IMR-90 (cell line): Measurements from ENCODE around the gene PRRC2B. TPM values are rescaled to one million over a fixed set of nuclear protein-coding genes. Genes with fewer than 3 reads are reported as not detected.
"Not testable (repeated sequence)": the region's sequence is repeated elsewhere in the genome, so short reads cannot be mapped to it uniquely, and the experiment has no call there.

Source experiments
- ATAC-seq: fragments of 200-7000 bp; cut with Tn5 transposase; 2 replicates; pipeline ENCODE4 v1.9.1; 2020; ENCODE audit warnings: low read depth, mild to moderate bottlenecking, moderate library complexity
- BruUV-seq: library from RNA; stranded (reverse); fragments of 400-500 nt; replicated peaks from 2 replicates; lab custom pipeline; 2021; lab: Mats Ljungman, UMichigan
- CTCF ChIA-PET: fragments of 300-600 bp; formaldehyde crosslinking; extraction: SDS; loops from one replicate; lab custom pipeline; 2021; ENCODE audit warnings: antibody characterized with exemption; lab: Yijun Ruan, JAX
- POLR2A ChIA-PET: fragments of 300-600 bp; sonication (Branson Sonifier 250); formaldehyde crosslinking; loops from one replicate; lab custom pipeline; 2022; ENCODE audit warnings: antibody characterized with exemption; ENCODE audit not compliant: unreplicated experiment; lab: Charles Lee
- DNase-seq: peaks from one replicate; pipeline ENCODE4 v3.0.0; 2013
- H2AFZ ChIP-seq: replicated peaks from 2 replicates; pipeline ENCODE3; 2013; ENCODE audit warnings: low read length, mild to moderate bottlenecking; ENCODE audit not compliant: poor library complexity
- H2AK5ac ChIP-seq: 2 replicates; pipeline ENCODE4 v1.6.1; 2013; ENCODE audit warnings: low read depth, low read length, inconsistent platforms
- H2AK9ac ChIP-seq: replicated peaks from 2 replicates; pipeline ENCODE3; 2013; ENCODE audit warnings: mild to moderate bottlenecking, low read depth, low read length, moderate library complexity; ENCODE audit not compliant: poor library complexity
- H2BK120ac ChIP-seq: 2 replicates; pipeline ENCODE4 v1.6.1; 2013; ENCODE audit warnings: low read depth, low read length, inconsistent platforms
- H2BK15ac ChIP-seq: 3 replicates; pipeline ENCODE4 v1.6.1; 2013; ENCODE audit warnings: low read depth, low read length, inconsistent platforms
- H2BK20ac ChIP-seq: 2 replicates; pipeline ENCODE4 v1.6.1; 2013; ENCODE audit warnings: low read depth, mild to moderate bottlenecking, inconsistent platforms, low read length, moderate library complexity
- H2BK5ac ChIP-seq: 2 replicates; pipeline ENCODE4 v1.6.1; 2013; ENCODE audit warnings: mild to moderate bottlenecking, low read depth, low read length, inconsistent platforms; ENCODE audit not compliant: poor library complexity, severe bottlenecking
- H3K14ac ChIP-seq: replicated peaks from 2 replicates; pipeline ENCODE4 v1.6.1; 2013; ENCODE audit warnings: low read depth, low read length, inconsistent platforms
- H3K18ac ChIP-seq: 2 replicates; pipeline ENCODE4 v1.6.1; 2013; ENCODE audit warnings: low read depth, low read length, control low read depth
- H3K23ac ChIP-seq: 2 replicates; pipeline ENCODE4 v1.6.1; 2013; ENCODE audit warnings: low read depth, low read length, inconsistent platforms
- H3K27ac ChIP-seq: 2 replicates; pipeline ENCODE4 v1.5.1; 2013; ENCODE audit warnings: mild to moderate bottlenecking, control low read depth, low read length; ENCODE audit not compliant: insufficient read depth
- H3K27me3 ChIP-seq: 2 replicates; pipeline ENCODE4 v1.6.1; 2013; ENCODE audit warnings: low read length; ENCODE audit not compliant: control insufficient read depth, insufficient read depth
- H3K36me3 ChIP-seq: 2 replicates; pipeline ENCODE4 v1.6.1; 2013; ENCODE audit warnings: low read length, mixed read lengths; ENCODE audit not compliant: control insufficient read depth, insufficient read depth
- H3K4ac ChIP-seq: 2 replicates; pipeline ENCODE4 v1.6.1; 2013; ENCODE audit warnings: low read depth, low read length, inconsistent platforms
- H3K4me1 ChIP-seq: 2 replicates; pipeline ENCODE4 v1.6.1; 2013; ENCODE audit warnings: low read length, mixed read lengths; ENCODE audit not compliant: control insufficient read depth, insufficient read depth
- H3K4me2 ChIP-seq: 2 replicates; pipeline ENCODE4 v1.6.1; 2013; ENCODE audit warnings: low read depth, mild to moderate bottlenecking, control low read depth, low read length, moderate library complexity
- H3K4me3 ChIP-seq: 2 replicates; pipeline ENCODE4 v1.5.1; 2013; ENCODE audit warnings: low read depth, mild to moderate bottlenecking, control low read depth, low read length, moderate library complexity; ENCODE audit not compliant: insufficient read depth
- H3K56ac ChIP-seq: 2 replicates; pipeline ENCODE4 v1.6.1; 2013; ENCODE audit warnings: low read length, inconsistent platforms; ENCODE audit not compliant: insufficient read depth; ENCODE audit errors: extremely low read depth
- H3K79me1 ChIP-seq, 2 experiments: 2 replicates each; pipeline ENCODE4 v1.6.1; 2013; ENCODE audit warnings: low read length in 2 of 2, inconsistent platforms in 1 of 2, low read depth in 1 of 2
- H3K9ac ChIP-seq: 2 replicates; pipeline ENCODE4 v1.6.1; 2013; ENCODE audit warnings: low read depth, low read length, control low read depth
- H3K9me1 ChIP-seq: 2 replicates; pipeline ENCODE4 v1.6.1; 2013; ENCODE audit warnings: low read length, inconsistent platforms; ENCODE audit not compliant: insufficient read depth
- H3K9me3 ChIP-seq: 2 replicates; pipeline ENCODE4 v1.6.1; 2013; ENCODE audit warnings: low read length; ENCODE audit not compliant: control insufficient read depth, insufficient read depth
- H4K20me1 ChIP-seq: 2 replicates; pipeline ENCODE4 v1.6.1; 2013; ENCODE audit warnings: low read length, inconsistent platforms; ENCODE audit not compliant: insufficient read depth
- H4K5ac ChIP-seq: 2 replicates; pipeline ENCODE4 v1.6.1; 2013; ENCODE audit warnings: mild to moderate bottlenecking, low read depth, low read length, control low read depth
- H4K8ac ChIP-seq, 2 experiments: 2 replicates each; pipeline ENCODE4 v1.6.1; 2013; ENCODE audit warnings: low read depth in 2 of 2, low read length in 2 of 2, control low read depth in 1 of 2, inconsistent platforms in 1 of 2
- H4K91ac ChIP-seq: 2 replicates; pipeline ENCODE4 v1.6.1; 2013; ENCODE audit warnings: low read depth, low read length, inconsistent platforms; ENCODE audit not compliant: insufficient read depth
- WGBS, 2 experiments: methylation state at CpG; one replicate each; pipeline versions ENCODE4 v1.1.5 to v1.1.7; 2013; ENCODE audit warnings: missing lambda C conversion rate in 2 of 2; ENCODE audit not compliant: insufficient read length in 1 of 2; ENCODE audit errors: extremely low coverage in 2 of 2; 5-methylcytosine and 5-hydroxymethylcytosine counted together
- dilution Hi-C: fragments of 300-500 bp; cut with HindIII; formaldehyde crosslinking; loops from one replicate; pipeline ENCODE4 v1.14.3; 2018; ENCODE audit warnings: low sequenced_read_pairs; ENCODE audit not compliant: unreplicated experiment
- in situ Hi-C: fragments of 300-500 bp; cut with MboI; formaldehyde crosslinking; loops from 3 replicates; pipeline ENCODE4 v1.14.3; 2019; ENCODE audit warnings: low sequenced_read_pairs, inconsistent platforms, mixed read lengths
- intact Hi-C: fragments of 100-400 bp; cut with micrococcal nuclease; formaldehyde crosslinking; loops from 2 replicates; pipeline ENCODE4 v1.10.0; 2022
- polyA plus RNA-seq, 3 experiments: library from polyadenylated mRNA; depleted of rRNA; stranded (reverse); fragments of >200 nt; gene quantifications; 2 replicates each; pipeline ENCODE4 v1.2.3, GENCODE V29; 2012; ENCODE audit warnings: low replicate concordance in 1 of 3
- total RNA-seq: library from RNA; depleted of rRNA; stranded (reverse); fragments of >200 nt; gene quantifications from 2 replicates; pipeline ENCODE4 v1.2.3, GENCODE V29; 2012

The PRRC2B gene
- total and polyA plus RNA-seq, 2 of the 4 experiments (the other 2 are of a cell fraction) = 19.4 to 39.1 TPM

DNA sequence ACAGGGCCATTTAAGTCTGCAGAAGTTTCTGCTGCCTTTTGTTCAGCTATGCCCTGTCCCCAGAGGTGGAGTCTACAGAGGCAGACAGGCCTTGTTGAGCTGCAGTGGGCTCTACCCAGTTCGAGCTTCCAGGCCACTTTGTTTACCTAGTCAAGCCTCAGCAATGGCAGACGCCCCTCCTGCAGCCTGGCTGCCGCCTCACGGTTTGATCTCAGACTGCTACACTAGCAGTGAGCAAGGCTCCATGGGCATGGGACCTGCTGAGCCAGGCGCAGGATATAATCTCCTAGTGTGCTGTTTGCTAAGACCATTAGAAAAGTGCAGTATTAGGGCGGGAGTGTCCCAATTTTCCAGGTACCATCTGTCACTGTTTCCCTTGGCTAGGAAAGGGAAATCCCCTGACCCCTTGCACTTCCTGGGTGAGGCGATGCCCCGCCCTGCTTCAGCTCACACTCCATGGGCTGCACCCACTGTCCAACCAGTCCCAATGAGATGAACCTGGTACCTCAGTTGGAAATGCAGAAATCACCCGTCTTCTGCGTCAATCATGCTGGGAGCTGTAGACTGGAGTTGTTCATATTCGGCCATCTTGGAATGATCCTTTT lies 48.9 kb upstream of the PRRC2B start:
- H4K8ac ChIP-seq, H3K9me3 ChIP-seq, dilution Hi-C loops, H2BK120ac ChIP-seq, H3K4me2 ChIP-seq, H3K27me3 ChIP-seq, H3K36me3 ChIP-seq, H2BK20ac ChIP-seq, H3K56ac ChIP-seq, H3K79me1 ChIP-seq, H3K27ac ChIP-seq, H4K20me1 ChIP-seq, H3K4me1 ChIP-seq, H3K4me3 ChIP-seq, H3K4ac ChIP-seq, H2BK15ac ChIP-seq, H3K23ac ChIP-seq, DNase-seq, POLR2A ChIA-PET, H4K5ac ChIP-seq, H3K9me1 ChIP-seq, in situ Hi-C loops, H2AK9ac ChIP-seq, H3K18ac ChIP-seq, H2BK5ac ChIP-seq, H2AK5ac ChIP-seq, H3K9ac ChIP-seq, BruUV-seq, intact Hi-C loops, H3K14ac ChIP-seq, H2AFZ ChIP-seq, CTCF ChIA-PET, H4K91ac ChIP-seq, ATAC-seq: not testable (repeated sequence)
- 77% methylated on average over 4 of the region's 11 CpGs; no CpG with 5 or more reads in 1 of the 2 experiments for WGBS, 2 experiments
